Activated T-cell treated with anti-CD3 and anti-CD28 coated beads for 1 hour (primary cell): ENCODE measurements around the gene MGLL.

ENCODE experiments used
- DNase-seq: peaks from one replicate; pipeline ENCODE4 v3.0.0-alpha.2; 2020; ENCODE audit warnings: low read depth

Gene MGLL

DNA sequence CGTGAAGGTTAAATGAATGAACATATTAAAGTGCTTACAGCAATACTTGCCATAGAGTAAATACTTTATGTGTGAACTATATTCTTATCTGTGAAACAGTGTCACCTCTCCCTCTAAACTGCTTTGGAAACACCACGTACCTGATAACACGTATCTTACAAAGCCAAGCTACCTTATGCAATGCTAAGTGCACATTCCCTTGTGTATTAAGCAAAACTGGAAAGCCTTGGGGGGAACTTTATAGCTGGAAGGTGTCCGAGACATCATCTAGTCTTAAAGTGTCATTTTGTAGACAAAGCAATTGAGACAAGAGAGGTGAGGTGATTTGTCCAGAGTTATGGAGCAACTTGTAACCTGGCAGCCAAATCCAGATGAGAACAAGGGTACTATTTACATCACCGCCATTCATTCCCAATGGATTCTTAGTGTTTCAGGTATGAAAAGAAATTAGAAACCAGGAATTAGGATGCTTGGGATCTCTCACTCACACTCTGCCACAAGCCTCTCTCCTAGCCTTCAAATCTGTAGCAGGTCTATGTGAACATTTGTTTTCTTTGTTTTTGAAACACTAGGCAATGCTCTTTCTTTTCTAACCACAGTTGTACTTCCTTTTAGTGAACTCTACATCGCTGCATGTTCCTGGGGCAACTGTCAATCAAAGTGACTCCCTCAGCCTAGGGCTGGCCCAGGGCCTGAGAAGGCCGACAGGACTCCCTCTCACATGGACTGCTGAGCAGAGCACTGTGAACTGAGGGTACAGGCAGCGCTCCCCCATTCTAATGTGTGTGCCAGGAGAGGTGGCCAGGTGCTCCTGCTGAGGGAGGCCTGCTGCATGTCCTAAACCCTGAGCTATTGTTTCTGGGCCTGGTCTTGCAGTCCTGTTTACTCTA is 13.9 kb upstream of the MGLL start:
- no peak for DNase-seq

DNA sequence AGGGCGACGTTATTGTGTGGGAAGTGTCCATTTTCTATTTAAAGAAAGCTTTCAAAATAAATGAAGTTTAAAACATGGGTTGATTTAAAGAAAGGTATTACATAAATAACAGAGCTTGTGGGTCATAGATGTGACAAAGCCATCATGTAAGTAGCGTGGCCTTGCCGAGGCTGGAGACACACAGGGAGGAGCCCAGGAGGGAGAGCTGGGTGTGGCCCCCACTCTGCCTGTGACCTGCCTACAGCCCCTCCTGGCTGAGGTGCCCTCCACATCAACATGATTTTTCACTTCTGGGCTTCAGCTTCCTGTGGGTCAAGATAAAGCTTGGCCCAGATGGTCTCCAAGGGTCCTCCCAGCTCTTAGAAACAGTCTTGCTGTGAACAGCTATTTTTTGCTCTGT is 12.5 kb upstream of the MGLL start:
- DNase-seq: no peak

DNA sequence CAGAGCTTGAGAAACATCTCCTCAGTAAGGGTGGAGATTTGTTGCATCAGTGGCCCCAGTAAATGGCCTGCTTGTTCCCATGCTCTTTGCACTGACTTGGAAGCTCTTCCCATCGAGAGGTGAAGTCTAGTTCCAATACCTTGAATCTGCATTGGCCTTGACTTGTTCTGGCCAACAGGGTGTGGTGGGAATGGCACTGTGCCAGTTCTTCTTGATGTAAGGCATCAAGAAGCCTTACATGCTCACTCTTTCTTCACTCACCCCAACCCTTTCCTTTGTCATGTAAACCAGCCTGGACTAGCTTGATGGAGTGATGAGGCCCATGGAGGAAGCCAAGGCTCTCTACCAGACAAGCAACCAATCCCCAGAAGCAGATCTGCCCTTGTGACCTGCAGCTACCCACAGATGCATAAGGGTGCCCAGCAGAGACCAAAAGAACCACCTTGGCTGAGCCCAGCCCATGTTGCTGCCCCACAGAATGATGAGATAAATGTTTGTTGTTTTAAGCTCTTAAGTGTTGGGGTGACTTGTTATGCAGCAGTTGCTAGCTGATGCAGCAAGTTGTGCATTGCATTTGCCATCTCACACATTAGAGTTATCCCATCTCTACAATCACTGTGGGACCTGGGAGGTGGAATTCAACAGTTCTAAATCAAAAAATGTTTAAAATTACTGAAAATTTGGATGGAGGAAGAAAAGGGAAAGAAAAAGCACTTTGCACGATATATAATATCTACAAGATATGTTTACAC is 11.1 kb upstream of the MGLL start:
- DNase-seq: no peak

DNA sequence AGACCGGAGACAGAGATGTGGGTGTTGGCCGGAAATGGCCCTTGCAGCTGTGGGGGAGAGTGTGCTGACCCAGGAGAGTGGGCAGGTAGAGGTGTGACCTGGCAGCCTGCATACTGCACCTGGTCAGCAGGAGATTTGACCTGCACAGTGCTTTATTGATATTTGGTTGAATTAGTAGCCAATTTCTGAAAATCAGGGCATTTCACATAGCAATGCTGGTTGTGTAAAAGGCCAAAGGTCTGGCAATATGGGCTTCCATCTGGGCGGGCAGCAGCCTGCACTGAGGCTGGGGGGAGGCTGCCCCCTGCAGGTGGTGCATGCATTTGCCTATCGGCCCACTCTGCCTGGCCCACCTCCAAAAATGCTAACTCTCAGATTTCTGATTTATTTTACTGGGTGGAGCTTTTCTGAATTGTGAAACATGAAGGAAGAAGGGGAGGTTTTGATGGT is 9.4 kb upstream of the MGLL start:
- no peak for DNase-seq

DNA sequence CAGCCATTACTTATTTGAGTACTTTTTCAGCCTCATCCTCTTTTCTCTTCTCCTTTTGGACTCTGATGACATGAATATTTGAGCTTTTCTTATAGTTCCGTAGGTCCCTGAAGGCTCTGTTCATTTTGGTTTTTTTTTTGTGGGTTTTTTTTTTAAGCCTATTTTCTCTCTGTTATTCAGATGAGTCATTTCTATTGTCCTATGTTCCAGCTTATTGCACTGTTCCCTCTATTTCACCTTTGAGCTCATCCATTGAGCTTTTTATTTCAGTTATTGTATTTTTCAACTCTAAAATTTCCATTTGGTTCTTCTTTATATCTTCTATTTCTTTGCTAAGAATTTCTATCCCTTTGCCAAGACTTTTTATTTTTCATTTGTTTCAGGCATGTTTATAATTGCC is 7.2 kb upstream of the MGLL start:
- no peak for DNase-seq

DNA sequence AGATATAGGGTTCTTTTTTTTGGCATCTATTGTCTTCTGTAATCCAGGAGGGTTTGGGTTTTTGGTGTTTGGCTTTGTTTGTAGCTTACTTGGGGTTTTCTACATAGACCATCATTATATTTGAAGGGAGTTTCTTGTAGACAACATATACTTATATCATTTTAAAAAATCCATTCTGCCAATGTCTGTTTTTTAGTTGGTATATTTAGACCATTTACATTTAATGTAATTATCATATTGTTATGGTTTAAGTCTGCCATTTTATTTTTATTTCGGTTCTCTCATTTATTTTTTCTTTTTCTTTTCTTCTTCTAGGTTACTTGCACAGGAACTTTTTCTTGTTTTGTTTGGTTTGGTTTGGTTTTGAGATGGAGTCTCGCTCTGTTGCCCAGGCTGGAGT is 5.5 kb upstream of the MGLL start:
- DNase-seq: no peak

DNA sequence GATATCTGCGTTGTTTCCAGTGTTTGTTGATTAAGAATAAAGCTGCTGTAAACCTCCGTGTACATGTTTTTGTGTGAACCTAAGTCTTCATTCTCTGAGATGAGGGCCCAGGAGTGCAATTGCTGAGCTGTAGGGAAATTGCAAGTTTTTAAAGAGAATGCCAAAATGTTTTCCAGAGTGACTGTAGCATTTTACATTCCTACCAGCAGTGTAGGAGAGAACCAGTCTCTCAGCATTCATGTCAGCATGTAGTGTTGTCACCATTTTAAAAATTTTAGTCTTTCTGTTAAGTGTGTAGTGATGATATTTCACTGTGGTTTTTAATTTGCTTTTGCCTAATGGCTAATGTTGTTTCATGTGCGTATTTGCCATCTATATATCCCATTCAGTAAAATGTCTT is 3.4 kb upstream of the MGLL start:
- DNase-seq: no peak

DNA sequence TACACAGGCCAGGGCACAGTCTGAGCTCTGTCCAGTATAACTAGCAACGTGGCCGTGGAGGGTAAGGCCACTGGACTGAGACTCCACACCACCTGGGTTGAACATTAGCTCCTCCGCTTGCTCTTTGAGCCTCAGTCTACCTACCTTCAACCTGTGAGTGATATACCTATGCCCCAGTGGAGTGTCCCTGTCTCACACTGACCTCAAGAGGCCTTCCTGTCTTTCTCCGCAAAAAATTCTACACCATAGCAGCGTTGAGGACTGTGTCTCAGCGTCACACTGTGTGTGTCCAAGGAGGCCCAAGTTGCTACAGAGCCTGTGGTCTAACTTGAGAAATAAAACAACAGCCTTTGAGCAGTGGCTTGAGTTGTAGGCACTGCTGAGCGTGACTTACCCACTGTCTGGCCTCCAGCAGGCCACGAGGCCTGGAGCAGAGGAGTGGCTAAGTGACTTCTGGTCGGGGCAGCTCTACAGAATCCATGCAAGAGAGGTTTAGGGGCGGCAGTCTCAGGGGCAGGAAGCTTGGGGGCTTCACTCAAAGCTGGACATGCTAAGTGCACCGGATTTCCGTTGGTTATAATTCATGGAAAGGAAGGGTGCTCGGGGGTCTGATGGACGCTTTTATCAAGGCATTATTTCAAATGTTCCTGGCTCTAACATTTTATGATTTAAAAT is 2.0 kb upstream of the MGLL start:
- no peak for DNase-seq

DNA sequence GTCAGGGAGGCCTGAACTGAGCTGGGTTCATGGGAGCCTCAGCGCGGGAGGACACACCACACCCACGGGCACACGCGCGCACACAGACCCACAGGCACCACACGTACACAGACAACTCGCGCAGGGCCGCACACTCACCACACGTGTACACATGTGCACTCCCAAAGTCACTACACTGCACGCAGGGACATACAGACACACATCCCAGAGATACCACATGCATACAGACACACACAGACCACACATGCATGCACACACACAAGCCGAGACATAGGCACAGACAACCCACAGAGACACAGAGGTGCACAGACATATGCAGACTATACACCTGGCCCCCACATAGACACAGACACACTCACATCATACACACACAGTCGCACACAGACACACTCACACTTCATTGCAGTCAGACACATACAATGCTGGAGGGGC is 1.1 kb upstream of the MGLL start:
- no peak for DNase-seq

DNA sequence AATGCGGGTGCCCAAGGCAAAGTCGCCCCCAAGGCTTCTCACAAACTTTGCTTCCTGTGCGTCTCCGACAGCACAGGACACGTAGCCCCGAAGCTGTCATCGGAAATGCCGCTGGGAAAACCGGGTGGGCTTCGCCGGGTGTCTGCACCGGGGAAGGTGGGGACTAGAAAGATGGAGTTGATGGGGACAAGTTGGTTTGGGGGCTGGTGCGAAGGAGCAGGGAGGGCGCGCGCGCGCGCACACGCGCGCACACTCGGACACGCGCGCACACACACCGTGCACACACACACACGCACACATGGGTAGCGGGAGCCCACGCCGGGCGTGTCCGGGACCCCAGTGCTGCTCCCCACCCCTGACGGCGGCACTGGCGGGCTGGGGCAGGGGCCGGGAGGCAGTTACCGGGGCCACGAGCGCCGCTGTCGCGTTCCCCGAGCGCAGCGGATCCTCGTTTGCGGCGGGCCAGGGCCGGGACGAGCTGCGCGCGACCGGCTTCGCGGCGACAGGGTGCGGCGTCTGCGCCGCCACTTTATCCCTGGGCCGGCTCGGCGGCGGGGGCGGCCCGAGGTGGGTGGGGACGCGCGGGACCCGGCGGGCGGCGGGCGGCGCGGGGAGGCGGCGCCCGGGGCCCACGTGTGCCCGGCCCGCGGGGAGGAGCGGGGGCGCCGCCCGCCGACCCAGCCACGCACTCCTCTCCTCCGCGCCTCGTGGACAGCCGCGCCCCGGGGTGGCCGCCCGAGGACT is 539 bp upstream of the MGLL start:
- DNase-seq: no peak

DNA sequence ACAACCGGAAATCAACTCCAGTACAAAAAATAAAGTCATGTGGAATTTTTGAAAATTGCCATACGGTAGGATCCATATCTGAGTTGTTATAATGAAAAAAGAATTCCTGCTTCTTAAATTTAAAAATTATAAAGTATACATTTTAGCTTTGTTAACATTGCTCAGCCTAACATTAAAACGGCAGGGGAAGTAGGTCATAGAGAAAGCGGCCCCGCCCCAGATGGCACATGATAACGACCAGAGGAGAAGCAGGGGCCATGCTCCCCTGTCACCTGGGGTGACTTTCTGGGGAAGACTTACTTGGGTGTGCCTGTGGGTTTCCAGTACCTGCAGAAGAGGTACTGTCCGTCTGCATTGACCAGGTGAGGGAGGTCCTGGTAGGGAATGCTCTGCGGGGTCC is 921 bp downstream of the MGLL start:
- no peak for DNase-seq

DNA sequence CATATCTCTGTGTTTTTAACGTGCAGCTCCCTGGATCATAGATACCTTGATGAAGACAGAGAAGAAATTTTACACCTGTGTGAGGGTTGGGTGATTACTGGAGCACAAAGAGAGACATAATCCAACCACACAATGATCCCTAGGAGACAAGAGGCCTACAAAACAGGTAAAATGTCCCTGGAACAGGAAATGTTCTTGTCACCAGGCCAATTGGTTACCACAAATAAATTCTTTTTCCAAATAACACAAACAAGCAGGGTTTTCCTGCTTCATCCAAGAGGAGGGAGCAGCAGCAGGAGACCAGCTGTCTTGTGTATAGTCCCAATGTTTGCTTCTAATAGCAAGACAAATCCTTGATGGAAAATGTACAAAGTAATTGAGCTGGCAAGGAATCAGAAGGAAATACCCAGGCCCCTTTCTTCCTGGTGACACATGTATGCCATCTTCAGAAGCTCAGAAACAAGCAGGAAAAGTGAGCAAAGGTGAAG is 1.4 kb downstream of the MGLL start:
- DNase-seq: no peak

DNA sequence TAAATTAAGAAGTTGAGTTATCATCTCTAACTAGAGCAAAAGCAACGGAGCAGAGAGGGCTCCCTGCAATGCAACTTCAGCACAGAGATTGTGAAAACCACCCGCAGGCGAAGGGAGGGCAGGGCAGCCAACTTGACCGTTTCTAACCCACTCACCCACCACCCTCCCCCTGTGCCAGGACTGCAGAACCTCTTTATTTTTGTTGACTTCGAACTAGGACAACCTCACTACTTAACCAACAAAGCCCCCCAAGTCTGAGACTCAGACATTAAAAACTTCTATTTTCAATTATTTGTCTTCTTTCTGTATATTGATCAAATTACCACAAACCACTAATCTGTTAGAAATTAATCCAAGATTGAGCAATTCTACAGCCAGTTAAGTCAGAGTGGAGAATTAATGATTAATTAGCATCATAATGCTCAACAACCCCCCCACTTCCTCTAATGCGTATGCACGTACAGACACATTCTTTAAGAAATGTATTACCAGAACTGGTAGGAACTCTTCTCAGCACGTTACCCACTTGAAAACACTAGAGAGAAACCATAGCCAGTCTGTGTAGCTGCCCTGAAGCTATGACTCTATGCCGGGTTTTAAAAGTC is 2.0 kb downstream of the MGLL start:
- no peak for DNase-seq

DNA sequence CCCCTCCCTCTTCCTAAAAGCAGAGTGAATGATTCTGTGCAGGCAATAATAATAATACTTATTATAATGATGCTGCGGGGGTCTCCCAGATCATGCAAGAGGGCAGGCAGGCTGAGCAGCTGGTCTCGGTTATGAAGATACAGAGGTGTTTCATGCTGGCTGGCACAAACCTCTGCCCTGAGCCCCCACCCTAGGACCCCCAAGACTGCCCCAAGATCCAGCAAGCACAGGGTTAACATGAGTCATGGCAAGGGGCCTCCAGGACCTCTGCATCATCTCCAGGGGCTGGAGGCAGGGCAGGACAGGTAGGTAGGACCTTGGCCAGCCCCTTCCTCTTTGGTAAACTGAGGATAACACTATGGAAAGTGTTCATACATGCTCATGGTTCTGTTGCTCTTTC is 2.7 kb downstream of the MGLL start:
- no peak for DNase-seq

DNA sequence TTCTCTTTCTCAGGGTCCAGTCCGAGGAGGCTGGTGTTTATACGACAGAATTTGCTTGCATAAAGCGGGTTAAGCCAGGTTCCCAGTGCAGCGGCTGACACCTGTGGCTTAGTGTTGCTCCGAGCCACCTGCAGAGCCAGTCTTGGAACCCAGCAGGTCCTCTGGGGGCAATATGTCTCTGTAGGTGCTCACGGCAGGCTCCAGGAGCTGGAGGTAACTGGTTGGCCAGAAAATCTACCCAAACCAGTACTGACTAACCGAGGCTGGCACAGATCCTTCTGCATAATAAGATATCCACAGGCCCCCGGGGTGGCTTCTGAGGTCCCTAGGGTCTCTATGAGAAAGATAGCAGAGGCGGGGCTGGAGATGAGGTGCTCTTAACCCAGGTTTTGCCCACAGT is 3.2 kb downstream of the MGLL start:
- DNase-seq: no peak

DNA sequence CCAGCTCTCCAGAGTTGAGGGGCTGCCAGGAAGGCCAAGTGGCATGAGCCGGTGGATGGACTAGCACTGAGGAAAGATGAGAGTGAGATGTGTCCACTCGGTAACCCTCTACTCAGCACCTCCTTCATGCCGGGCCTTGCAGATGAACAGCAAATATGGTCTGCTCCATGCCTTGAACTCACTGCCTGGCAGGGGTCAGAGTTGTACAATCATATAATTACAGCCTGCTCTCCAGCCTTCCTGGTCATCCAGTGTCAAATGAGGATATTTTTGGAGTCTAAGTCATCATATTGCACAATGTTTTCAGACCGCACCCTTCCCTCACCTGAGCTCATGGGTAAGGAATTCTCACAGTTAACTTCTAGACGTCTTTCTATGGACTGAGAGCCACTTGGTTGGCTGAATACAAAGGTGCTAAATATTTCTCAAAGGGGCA is 4.9 kb downstream of the MGLL start:
- DNase-seq: no peak

DNA sequence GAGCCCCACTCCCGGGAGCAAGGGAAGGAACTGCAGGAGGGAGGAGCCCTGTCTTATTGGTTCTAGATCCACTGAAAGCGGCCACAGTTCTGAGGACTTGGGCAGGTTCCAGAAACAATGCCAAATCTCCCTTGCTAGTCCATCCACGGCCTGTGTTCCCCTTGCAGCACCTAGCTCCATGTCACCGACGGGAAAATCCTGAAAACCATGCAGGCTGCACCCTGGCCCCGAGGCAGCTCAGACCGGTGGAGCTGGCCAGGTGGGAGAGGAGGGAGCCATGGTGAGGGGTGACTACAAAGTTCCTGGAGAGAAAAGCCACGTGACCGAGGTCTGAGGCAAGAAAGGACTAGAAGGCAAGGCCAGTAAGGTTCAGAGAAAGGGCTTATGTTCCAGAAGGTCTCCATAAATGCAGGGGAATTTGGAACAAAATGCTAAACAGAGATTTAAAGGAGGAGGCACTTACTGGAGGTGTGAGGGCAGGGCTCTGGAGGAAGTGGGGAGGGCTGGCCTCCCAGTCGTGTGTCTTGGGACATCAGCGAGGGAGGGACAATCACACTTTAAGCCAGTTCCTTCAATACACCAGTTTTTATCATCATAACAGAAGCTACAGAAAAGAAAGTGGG is 5.4 kb downstream of the MGLL start:
- DNase-seq: no peak

DNA sequence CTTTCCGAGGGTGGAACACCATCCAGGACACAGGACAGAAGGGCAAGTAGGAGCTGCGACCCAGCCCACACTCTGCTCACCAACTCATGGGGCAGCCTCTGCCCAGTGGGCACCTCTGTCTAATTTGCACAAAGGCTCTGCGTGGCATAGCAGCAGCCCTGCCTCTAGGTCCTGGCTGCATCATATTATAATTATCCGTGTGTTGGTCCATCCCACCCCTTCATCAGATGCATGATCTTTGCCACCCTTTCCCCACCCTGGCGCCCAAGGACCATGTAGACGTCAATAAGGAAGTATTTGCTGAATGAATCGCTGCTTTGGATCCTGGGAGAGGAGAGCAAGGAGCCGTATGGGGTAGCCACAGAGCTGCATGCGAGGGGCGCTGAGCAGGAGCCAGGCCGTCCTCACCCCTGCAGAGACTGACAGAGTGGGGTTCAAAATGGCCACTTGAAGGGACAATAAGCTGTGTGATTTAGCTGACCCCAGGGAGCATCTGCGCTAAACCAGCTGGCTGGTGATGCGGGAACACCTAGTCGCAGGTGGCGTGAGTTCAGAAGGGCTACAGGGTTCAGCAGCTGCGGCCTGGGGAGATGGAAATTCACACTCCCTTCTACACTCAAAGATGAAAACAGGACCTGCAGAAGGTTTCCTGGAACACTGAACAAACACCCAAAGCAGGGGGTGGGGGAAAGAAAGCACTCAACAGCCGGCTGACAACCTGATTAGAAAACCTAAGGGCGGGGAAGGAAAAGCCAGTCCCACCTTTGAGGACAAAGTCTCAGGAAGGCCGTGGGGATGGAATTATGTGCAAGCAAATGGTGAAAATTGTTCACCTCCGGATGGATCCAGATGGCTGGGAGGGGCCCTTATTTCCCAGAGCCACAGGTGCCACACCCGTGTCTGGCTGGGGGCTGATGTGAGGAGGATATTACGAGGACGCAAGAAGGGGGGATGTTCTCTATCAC is 6.4 kb downstream of the MGLL start:
- DNase-seq: no peak

DNA sequence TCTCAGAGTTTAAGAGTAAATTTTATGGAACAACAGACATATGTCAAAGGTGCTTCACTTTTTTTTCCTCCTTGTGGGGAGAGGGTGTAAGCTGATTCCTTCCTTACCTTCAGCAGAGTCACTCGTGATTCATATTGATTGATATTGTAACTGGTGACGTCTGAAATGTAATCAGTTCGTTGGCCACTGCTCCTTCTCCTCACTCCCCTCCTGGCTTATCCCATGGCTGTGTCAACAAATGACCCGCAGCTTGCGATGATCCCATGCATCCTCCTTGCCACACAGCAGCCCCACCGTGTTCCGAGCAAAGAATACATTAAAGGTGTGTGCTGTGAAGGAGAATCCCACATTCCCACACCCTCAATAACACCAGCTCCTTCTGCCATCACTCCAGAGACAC is 7.3 kb downstream of the MGLL start:
- DNase-seq: no peak

DNA sequence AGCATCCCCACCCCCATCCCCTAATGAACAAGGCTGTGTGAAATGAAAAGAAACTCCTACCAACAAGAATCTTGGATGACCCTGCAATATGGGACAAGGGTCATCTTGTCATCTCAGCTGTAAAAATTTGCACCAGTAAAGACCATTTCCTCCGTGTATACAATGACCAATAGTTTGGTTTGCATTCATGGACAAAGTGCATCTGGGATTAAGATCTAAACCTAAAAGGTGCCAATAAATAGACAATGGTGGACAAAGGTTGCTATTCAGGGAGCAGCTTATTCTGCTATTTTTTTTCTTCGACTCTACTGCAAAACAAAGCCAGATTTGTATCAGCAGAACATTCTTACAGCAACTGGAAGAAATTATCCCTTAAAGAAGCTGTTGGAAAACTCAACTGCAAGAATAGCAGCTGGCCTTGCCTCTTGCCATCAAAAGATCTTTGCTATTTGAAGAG is 8.0 kb downstream of the MGLL start:
- DNase-seq: no peak
